Measurements from ENCODE around the gene SLC35G1. TPM values are rescaled to one million over a fixed set of nuclear protein-coding genes. Genes with fewer than 3 reads are reported as not detected.

SLC35G1 gene
- total and polyA plus RNA-seq, 2 of the 8 experiments (the other 6 are each of a cell fraction or from before 2014, with no cell fraction given), result 6.2 to 6.4 TPM

- TF ChIP-seq NRF1 (IDR thresholded peaks at IDR 0.05; ENCODE audit: low read depth, low read length) (peak; percentile 80), SUZ12 (IDR thresholded peaks at IDR 0.05; ENCODE audit: low read length) (peak; percentile 76; the same call in 1 of the 2 replicates), YY1 (IDR thresholded peaks at IDR 0.05; ENCODE audit: low read depth, low read length) (0 out of 2 replicates have a peak, but pooled peaks have one; percentile 18), MAX (IDR thresholded peaks at IDR 0.05) (peak; percentile 86), SIN3A (conservative IDR thresholded peaks at IDR 0.05 in 1 of 2, IDR thresholded peaks at IDR 0.05 in 1 of 2; ENCODE audit: low read depth in 1 of 2, low read length in 2 of 2) (peak in 1 of 2 experiments; percentile 36; a peak in 1 of 4 replicates), TAF7 (optimal IDR thresholded peaks at IDR 0.05; ENCODE audit: borderline replicate concordance, low read depth, low read length) (no peak), PHF8 (conservative IDR thresholded peaks at IDR 0.05; ENCODE audit: low read depth, low read length) (peak; percentile 90), EZH2 (IDR thresholded peaks at IDR 0.05; ENCODE audit: low read depth, low read length, severe bottlenecking) (peak; percentile 59), KDM1A (IDR thresholded peaks at IDR 0.05; ENCODE audit: borderline replicate concordance, low read length) (peak; percentile 76; the same call in 1 of the 2 replicates)
Measured at GRCh38 chr10:93893646-93894515, at the start of gene SLC35G1 (continued).

Data from H1 (cell line).